Vagina (tissue), 2 donors: ENCODE measurements around the gene ARHGAP8.

Source experiments
- CTCF ChIP-seq, 3 experiments: fragments of 450-650 bp in 2 of 3; fragments of 200-600 bp in 1 of 3; sonication (generic) in 1 of 3; IDR thresholded peaks; one replicate each; pipeline ENCODE4 v1.5.1; 2017 to 2019; ENCODE audit warnings: antibody characterized with exemption in 3 of 3, mild to moderate bottlenecking in 2 of 3, moderate library complexity in 2 of 3
- POLR2A ChIP-seq, 2 donors: fragments of 450-650 bp; IDR thresholded peaks; one replicate each; pipeline ENCODE4 v1.6.1; 2017; ENCODE audit warnings: antibody characterized with exemption in 2 of 2, mild to moderate bottlenecking in 2 of 2, moderate library complexity in 2 of 2
- POLR2AphosphoS5 ChIP-seq, 2 donors: sonication (generic); formaldehyde crosslinking; IDR thresholded peaks; one replicate each; pipeline ENCODE4 v1.9.0; 2017; ENCODE audit warnings: antibody characterized with exemption in 2 of 2, mild to moderate bottlenecking in 2 of 2, low read depth in 1 of 2; ENCODE audit not compliant: insufficient read depth in 1 of 2

- no peak for TF ChIP-seq CTCF (IDR thresholded peaks at IDR 0.05)
- no peak for TF ChIP-seq POLR2A (IDR thresholded peaks at IDR 0.05)
- no peak for TF ChIP-seq POLR2AphosphoS5 (IDR thresholded peaks at IDR 0.05; ENCODE audit: insufficient read depth in 1 of 2, low read depth in 1 of 2)
These were observed 1.9 kb upstream of the ARHGAP8 start for GRCh38 chr22:44750481-44750880.
